Calu3 (cell line): ENCODE measurements around the gene NHERF2. TPM values are rescaled to one million over a fixed set of nuclear protein-coding genes. Genes with fewer than 3 reads are reported as not detected.

ENCODE experiments used
- BruUV-seq: library from RNA; stranded (reverse); fragments of 400-500 nt; replicated peaks from 2 replicates; lab custom pipeline; 2021; lab: Mats Ljungman, UMichigan
- CTCF ChIA-PET: fragments of 300-600 bp; sonication (Branson Sonifier 250); formaldehyde crosslinking; loops from one replicate; lab custom pipeline; 2022; ENCODE audit warnings: antibody characterized with exemption; lab: Charles Lee
- DNase-seq: peaks from one replicate; pipeline ENCODE4 v3.0.0; 2022
- H3K27ac Mint-ChIP-seq: one replicate; pipeline ENCODE4 v1.8.0; 2022; ENCODE audit warnings: mixed read lengths; ENCODE audit not compliant: unreplicated experiment
- H3K27me3 Mint-ChIP-seq: one replicate; pipeline ENCODE4 v1.8.0; 2022; ENCODE audit warnings: mixed read lengths; ENCODE audit not compliant: unreplicated experiment
- H3K36me3 Mint-ChIP-seq: one replicate; pipeline ENCODE4 v1.8.0; 2022; ENCODE audit warnings: mild to moderate bottlenecking, moderate library complexity, mixed read lengths; ENCODE audit not compliant: insufficient read depth, unreplicated experiment
- H3K4me1 Mint-ChIP-seq: one replicate; pipeline ENCODE4 v1.8.0; 2022; ENCODE audit warnings: mild to moderate bottlenecking, low read depth, mixed read lengths; ENCODE audit not compliant: unreplicated experiment
- H3K4me3 Mint-ChIP-seq: one replicate; pipeline ENCODE4 v1.8.0; 2022; ENCODE audit warnings: mild to moderate bottlenecking, low read depth, moderate library complexity, mixed read lengths; ENCODE audit not compliant: unreplicated experiment
- H3K9me3 Mint-ChIP-seq: one replicate; pipeline ENCODE4 v1.8.0; 2022; ENCODE audit warnings: low read depth, mixed read lengths; ENCODE audit not compliant: unreplicated experiment
- CTCF ChIP-seq: fragments of 200-600 bp; IDR thresholded peaks from one replicate; pipeline ENCODE4 v1.8.0; 2022; ENCODE audit warnings: antibody characterized with exemption; ENCODE audit not compliant: unreplicated experiment
- intact Hi-C: fragments of 100-400 bp; cut with micrococcal nuclease; formaldehyde crosslinking; loops from one replicate; pipeline ENCODE4 v1.10.0; 2022; ENCODE audit not compliant: unreplicated experiment
- total RNA-seq: library from RNA; stranded (reverse); gene quantifications from 2 replicates; pipeline ENCODE4 v1.2.3, GENCODE V29; 2022

NHERF2 gene
- total RNA-seq, 1 experiment from 2014 or later: 15.7 TPM

GRCh38 chr16:2037647-2038381 lies 11.1 kb downstream of the NHERF2 start:
- intact Hi-C loops: no loop called here

GRCh38 chr16:2038382-2039231 lies 11.9 kb downstream of the NHERF2 start:
- BruUV-seq: no TSS peak
- no peak for DNase-seq
- intact Hi-C loops: no loop called here
- Mint-ChIP-seq H3K27me3 (no peaks in the 10 kb centered on the region), H3K4me3 (no peak overlapping the region), H3K4me1 (peaks cover 23% of the 10 kb centered on the region), H3K9me3 (no peaks in the 10 kb centered on the region), H3K36me3 (peaks cover 40% of the 10 kb centered on the region), H3K27ac (no peak overlapping the region)
- CTCF ChIA-PET: no interaction called here
- TF ChIP-seq CTCF: no peak

More at GRCh38 chr16:2037647-2038381, 11.1 kb downstream of the NHERF2 start:
- no peak for DNase-seq
- Mint-ChIP-seq H3K27me3 (no peaks in the 10 kb centered on the region), H3K36me3 (peaks cover 36% of the 10 kb centered on the region), H3K9me3 (no peaks in the 10 kb centered on the region), H3K4me1 (peaks cover 15% of the 10 kb centered on the region), H3K4me3 (no peak overlapping the region), H3K27ac (no peak overlapping the region)
- no TSS peak for BruUV-seq
- TF ChIP-seq CTCF: no peak
- CTCF ChIA-PET: no interaction called here

- Mint-ChIP-seq H3K4me1 (peaks cover 23% of the 10 kb centered on the region), H3K27ac (no peak overlapping the region), H3K4me3 (no peak overlapping the region), H3K27me3 (no peaks in the 10 kb centered on the region), H3K36me3 (peaks cover 40% of the 10 kb centered on the region), H3K9me3 (no peaks in the 10 kb centered on the region)
- DNase-seq: no peak
- no peak for TF ChIP-seq CTCF
- no TSS peak for BruUV-seq
- intact Hi-C loops: no loop called here
- CTCF ChIA-PET: interaction anchor here (0.6 kb wide), 1 partner anchor 337 kb away, joined by 3 read pairs; no protein-coding TSS in a partner anchor
Measured at GRCh38 chr16:2039274-2040031, 12.8 kb downstream of the NHERF2 start.
